GM21528 (cell line): ENCODE data around the gene C2CD3.
"Not testable (repeated sequence)": the region's sequence is repeated elsewhere in the genome, so short reads cannot be mapped to it uniquely, and the experiment has no call there.

Experiments
- ATAC-seq: cut with Tn5 transposase; IDR thresholded peaks from one replicate; pipeline ENCODE4 v1.9.1; 2021; ENCODE audit warnings: mild to moderate bottlenecking, moderate library complexity; ENCODE audit not compliant: unreplicated experiment, low FRiP score

C2CD3 gene

DNA sequence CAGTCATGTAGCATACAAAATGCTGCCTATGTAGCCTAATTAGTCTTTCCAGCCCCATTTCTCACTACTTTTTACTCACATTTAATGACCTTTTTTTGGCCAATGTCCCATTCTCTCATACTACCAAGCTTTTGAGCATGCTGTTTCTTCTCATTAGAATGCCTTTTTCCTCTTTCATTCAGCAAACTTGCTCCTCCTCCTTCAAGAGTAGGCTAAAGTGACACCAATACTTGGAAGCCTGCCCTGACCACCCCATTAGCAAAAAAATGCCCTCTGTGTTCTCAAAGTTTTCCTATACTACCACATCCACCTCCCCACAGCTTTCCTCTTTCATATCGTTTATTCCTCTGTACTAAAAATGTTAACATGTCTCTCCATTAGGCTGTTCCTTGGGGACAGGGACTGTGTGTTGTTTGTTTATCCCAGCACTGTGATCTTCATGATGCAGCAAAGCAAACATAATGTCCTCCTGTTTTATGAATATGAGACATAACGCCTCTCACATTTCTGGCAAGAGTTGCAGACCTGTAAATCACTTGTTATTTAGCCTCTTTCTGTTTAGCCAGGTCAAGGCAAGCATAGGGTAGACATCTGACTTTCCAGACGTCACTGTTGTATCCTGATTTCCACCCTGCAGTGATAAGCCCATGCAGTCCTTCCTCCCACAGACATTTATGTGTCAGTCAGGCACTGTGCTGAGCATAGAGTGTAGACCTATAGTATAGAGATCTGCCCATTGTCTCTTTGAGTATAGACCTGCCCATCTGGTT lies 99.9 kb downstream of the C2CD3 start:
- no peak for ATAC-seq

DNA sequence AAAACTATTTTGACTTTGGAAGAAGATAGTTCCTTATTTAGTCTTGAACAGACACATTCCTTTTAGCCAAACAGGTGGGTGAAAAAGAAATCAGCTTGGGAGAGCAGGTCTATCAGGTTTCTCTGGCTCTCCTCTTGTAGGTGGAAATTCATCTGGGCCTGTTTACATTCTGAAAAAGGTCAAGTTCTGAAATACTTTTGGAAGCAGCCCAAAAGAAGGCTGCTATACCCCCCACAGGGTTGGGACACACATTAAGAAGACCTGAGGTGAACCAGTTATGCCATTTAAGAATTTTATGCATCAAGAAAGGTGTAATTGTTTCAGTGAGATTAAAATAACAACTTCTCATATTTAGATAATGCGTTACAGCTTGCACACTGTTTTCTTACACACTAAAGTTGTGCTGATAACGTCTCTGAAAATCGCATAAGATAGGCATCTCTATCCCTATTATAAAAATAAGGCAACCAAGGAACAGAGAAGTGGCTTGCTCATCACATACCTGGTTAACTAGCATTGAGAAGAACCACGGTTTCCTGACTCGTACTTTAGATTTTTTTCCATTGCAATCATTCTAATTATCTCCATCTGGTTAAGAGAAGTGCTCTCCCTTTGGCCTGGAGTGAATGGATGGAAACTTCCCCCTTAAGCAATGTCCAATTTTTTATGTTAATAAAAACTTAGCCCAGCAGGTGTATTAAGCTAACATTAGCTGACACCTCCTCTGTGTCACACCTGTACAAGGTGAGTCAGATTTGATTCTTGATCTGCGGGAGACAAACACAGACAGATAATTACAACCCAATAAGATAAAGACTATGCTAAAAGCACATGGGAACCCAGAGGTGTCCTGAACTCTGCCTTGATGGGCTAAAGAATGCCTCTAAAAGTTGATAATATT lies 101.4 kb downstream of the C2CD3 start:
- no peak for ATAC-seq

DNA sequence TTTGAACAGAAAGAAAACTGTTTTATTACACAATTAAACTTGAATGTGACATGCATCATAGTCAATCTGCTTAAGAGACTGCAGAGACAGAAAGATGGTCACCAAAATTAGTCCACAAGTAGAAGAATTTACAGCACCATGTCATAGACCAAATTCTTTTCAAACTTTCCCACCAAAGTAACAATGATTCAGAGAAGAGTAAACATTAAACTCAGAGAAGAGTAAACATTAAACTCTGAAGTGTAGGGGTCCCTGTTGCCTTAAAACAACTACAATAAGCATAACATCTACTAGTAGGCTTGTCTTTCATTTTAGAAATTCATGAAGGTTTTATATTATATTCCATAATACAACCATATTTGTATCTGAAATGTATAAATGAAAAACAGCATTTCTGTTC lies 104.1 kb downstream of the C2CD3 start:
- not testable (repeated sequence) for ATAC-seq

DNA sequence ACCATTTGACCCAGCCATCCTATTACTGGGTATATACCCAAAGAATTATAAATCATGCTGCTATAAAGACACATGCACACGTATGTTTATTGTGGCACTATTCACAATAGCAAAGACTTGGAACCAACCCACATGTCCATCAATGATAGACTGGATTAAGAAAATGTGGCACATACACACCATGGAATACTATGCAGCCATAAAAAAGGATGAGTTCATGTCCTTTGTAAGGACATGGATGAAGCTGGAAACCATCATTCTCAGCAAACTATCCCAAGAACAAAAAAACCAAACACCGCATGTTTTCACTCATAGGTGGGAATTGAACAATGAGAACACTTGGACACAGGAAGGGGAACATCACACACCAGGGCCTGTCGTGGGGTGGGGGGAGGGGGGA lies 105.3 kb downstream of the C2CD3 start:
- not testable (repeated sequence) for ATAC-seq

DNA sequence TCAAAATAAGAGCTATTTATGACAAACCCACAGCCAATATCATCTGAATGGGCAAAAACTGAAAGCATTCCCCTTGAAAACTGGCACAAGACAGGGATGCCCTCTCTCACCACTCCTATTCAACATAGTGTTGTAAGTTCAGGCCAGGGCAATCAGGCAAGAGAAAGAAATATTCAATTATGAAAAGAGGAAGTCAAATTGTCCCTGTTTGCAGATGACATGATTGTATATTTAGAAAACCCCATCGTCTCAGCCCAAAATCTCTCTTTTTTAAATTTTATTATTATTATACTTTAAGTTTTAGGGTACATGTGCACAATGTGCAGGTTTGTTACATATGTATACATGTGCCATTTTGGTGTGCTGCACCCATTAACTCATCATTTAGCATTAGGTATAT lies 107.2 kb downstream of the C2CD3 start:
- ATAC-seq: not testable (repeated sequence)

DNA sequence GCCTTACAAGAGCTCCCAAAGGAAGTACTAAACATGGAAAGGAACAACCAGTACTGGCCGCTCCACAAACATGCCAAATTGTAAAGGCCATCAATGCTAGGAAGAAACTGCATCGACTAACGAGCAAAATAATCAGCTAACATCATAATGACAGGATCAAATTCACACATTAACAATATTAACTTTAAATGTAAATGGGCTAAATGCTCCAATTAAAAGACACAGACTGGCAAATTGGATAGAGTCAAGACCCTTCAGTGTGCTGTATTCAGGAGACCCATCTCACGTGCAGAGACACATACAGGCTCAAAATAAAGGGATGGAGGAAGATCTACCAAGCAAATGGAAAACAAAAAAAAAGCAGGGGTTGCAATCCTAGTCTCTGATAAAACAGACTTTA lies 109.2 kb downstream of the C2CD3 start:
- not testable (repeated sequence) for ATAC-seq

DNA sequence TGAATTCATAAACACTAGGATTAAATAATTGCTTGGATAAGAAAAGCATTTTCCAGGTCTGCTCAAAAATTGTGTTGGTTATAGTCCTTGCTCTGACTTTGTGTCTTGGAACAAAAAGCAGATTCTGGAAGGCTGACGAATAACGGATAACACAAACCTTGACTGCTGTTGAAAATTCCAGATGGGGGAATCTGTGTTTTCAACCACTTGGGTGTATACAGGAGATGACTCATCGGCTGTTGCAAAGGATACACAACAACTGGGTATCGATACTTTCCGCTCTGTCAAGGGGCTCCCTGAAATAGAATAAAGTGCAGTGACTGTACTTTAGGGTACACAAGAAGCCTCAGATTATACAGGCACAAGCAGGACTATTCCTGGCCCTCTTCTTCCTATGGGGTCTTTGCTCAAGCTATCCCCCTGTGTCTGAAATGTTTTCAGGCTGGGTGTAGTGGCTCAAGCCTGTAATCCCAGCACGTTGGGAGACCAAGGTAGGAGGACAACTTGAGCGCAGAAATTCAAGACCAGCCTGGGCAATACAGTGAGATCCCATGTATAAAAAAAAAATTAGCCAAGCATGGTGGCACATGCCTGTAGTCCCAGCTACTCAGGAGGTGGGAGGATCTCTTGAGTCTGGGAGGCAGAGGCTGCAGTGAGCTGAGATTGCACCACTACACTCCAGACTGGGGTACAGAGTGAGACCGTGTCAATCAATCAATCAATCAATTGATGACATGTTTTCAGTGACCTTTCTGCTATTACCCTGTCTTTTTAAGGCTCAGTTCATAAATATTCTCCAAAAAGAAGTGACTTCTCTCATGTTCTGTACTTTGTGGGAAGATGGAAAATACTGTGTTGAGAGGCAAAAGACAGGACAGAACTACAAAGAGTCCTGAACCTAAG lies 113.3 kb downstream of the C2CD3 start:
- ATAC-seq: no peak

DNA sequence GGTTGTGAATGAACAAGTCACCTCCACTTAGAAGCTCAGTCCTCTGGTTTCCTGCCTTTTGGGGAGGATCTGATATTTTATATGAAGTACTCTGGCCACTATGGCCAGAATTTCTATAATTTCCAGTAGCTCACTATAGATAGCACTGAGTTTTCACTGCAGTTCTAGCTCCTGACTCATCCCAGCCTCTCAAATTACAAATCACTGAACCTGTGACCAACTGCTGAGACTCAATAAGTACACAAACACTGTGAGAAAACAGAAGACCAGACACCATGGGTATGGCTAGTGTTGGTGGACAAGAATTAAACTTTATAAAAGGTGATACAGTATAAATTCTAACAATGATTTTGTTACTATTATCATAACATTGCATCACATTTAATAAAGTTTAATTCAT lies 114.9 kb downstream of the C2CD3 start:
- ATAC-seq: no peak

DNA sequence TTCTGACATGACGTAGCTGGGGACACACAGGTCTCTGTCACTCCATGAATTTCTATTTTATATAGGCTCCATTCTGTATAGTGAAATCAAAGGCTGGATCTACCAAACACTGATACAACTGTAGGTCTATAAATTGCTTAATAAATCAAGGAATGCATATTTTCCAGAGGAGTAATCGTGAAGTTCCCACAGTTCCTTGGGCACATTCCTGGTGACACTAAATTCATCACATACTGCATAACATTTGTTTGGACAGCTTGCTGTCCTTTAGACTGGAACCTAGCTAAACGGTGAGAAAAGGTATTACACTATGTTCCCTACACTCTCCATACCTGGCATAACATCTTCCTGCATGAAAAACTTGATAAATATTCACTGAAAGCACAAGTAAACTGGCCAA lies 120.3 kb downstream of the C2CD3 start:
- ATAC-seq: no peak

DNA sequence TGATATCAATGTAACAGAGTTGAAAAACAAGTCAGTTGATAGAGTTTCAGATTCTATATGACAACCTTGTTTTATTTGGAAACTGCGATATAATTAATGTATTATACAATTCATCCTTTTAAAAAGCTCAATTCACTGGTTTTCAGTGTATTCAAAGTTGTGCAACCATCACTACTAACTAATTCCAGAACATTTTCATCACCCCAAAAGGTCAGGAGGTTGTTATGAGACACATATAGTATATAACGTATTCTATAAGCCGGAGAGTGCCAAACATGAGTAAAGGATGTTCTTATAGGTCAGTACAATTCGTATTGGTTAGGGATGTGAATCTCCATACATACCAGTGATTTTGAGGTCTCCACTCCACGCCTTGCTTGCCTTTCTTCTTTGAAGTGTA lies 121.8 kb downstream of the C2CD3 start:
- ATAC-seq: no peak

DNA sequence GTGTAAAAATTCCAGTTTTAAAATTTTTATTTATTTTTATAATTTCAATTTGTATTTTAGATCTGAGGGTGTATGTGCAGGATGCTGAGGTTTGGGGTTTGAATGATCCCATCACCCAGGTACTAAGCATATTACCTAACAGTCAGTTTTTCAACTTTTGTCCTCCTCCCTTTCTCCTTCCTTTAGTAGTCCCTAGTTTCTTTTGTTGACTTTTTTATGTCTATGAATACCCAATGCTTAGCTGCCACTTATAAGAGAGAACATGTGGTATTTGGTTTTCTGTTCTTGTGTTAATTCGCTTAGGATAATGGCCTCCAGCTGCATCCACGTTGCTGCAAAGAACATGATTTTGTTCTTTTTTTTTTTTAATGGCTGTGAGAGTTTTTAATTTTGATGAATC lies 126.3 kb downstream of the C2CD3 start:
- ATAC-seq: no peak

DNA sequence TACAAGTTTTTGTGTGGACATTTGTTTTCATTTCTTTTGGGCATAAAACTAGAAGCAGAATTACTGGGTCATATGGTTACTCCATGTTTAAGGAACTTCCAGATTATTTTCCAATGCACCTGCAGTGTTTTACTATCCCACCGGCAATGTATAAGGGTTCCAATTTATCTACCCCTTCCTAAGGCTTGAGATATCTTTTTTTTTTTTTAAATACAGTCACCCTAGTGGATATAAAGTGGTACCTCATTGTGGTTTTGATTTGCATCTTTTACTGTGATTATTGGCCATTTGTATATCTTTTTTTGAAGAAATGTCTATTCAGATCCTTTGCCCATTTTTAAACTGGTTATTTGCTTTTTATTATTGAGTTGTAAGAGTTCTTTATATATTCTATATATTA lies 127.4 kb downstream of the C2CD3 start:
- ATAC-seq: no peak

DNA sequence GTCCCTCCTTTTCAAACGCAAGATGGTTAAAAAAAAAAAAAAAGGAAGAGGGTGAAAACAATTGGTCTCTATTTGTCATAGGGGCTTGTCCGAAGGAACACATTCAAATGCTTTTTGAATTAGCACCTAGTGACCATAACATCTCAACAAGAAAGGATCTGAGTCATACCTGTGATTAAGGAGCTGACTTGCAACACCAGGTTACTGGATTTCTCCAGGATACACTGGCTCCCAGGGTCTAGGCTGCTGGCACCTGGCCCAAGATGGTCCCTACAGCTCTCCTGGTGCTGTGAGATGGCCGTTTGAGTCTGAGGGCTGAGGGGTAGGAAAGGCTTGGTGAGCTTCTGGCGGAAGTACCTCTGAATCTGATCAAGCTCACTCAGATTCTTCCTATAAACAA lies 133.5 kb downstream of the C2CD3 start:
- ATAC-seq: no peak

DNA sequence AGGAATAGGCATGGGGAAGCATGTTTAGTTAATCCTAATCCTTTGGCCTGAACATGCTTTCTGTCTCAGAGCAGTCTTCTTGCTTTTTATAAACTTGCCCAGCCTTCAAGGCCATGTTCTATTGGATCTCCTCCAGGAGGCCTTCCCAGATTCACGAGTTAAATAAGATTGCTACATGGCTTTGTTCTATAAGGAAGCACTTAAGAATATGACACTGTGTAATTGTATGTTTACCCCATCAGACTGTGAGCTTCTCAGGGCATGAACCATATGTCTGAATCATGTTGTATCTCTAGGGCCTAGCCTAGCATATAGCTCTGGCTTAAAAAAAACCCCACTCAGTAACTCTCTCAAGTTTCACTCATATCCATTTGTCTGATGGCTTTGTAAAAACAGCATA lies 135.5 kb downstream of the C2CD3 start:
- no peak for ATAC-seq

DNA sequence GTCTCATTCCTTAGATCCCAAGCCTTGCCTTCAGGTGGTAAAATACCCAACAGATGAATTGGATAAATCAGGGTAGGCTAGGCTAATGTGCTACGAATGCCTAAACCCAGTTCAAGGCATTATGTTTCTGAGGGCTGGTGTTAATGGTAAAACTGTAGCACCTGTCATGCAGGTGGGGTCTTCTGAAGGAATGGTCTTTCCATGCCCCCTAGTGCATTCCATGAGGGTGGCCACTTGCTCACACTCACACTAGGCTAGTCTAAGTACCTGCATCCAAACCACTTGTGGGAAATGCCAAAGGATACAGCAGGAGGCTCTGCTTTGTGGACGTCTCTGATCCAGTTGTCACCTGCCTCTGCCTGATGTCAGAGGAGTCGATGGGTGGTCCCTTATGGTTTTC lies 137.8 kb downstream of the C2CD3 start:
- ATAC-seq: no peak

DNA sequence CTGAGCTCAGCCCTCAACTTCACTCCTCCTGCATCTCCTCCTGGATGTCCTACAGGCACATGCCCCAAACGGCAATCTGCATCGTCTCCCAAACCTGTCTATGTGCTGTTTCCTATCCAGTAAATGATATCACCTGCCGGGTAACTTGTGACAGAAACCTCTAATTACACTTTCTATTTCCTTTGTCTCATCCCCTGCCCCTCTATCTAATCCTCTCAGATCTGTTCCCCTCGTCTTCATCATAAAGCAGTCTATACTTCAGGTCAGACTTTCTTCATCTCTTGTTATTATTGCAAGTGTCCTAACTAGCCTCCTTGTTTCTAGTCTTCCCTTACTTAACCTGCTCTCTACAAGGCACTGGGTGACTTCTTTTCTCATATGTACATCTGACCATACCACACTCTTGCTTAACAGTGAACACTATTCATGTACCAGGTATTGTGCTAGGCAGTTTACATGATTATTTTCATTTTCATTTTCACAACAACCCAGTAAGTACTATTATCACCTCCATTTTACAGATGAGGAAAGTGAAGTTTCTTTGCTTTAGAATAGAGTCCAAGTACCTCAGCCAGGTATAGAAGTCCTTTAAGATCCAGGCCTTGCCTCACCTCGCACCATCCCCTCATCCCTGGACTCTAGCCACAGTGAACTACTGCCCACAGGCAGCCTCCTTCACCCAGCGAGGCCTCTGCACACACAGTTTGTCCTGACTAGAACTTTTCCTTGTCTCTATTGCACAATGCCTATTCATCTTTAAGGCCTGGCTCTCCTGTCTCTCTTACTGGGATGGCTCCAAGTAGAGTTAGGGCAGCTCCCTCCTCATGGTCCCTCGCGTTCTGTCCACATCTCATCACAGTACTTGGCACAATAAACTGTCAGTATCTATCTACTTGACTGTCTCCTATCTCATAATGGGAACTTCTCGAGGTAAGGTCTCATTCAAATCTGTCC lies 139.8 kb downstream of the C2CD3 start:
- no peak for ATAC-seq

DNA sequence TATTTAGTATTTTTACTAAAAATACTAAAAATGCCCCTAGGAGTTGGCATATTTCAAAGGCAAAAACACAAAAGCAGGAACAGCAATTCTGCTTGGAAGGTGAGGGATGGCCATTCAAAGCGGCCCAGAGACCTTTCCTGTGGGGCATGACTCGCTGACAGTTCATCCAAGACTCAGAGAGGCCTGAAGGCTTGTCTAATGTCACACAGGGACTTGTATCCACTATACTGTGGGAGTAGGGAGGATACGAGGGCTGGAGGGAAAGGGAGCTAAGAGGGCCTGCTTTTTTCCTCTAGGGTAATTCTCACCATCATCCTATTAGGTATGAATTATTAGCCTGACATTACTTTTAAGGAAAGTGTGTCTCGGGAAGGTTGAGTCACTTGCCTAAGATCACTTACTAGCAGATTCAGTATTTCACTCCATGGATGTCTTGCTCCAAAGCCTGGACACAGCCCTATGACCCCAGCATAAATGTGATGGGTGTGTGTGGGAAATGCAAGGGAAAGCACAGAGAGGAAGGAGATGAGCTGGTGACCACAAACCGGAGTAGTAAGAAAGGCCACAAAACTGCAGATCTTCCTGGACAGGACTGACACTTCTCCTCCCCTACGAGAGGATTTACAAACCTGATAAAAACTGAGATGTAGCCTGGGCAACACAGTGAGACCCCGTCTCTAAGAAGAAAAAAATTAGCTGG lies 145.2 kb downstream of the C2CD3 start:
- ATAC-seq: no peak

DNA sequence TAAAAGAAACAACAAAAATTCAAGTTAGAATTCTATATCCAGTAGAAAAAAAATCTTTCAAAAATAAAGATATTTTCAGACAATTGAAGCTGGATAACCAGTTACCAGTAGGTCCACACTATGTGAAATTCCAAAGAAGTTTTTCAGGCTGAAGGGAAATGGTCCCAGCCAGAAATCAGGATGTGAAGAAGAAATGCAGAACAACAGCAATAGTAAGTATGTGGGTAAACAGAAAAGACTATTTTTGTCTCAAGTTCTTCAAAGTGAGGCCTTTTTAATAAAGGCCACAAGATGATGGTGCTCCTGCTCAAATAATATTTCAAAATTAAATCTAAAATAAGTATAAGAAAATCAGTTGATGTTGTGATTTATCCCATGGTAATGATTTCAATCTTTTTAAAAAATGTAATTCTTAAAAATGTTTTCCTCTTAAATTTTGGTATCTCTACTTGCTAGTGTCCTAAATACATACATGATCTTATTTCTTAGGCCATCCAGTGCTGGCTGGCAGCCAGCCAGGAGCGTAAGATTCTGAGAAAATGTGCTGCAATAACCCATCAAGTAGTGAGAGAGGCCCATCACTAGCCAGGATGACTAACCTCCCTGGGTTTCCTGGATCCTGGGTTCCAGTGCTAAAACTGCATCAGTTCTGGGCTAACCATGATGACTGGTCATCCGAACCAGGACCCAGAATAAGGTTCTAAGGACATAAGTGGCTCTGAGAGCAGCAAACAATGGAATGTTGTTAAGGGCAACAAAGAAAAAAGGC lies 146.4 kb downstream of the C2CD3 start:
- ATAC-seq: no peak
